ENCODE measurements around the gene PREPL.

GRCh38 chr2:44297431-44297830 lies 63.9 kb downstream of the PREPL start:
- no peak for TF ChIP-seq ZBTB8A (IDR thresholded peaks at IDR 0.05; ENCODE audit: partially characterized antibody)
- TF ChIP-seq ATF3 (IDR thresholded peaks at IDR 0.05), result no peak
- no peak for TF ChIP-seq ATF3 (CRISPR knock-in tag; conservative IDR thresholded peaks at IDR 0.05)
- TF ChIP-seq ESRRA (IDR thresholded peaks at IDR 0.05; ENCODE audit: borderline replicate concordance, low read depth), result no peak
- TF ChIP-seq CTCF (IDR thresholded peaks at IDR 0.05 in 2 of 3, conservative IDR thresholded peaks at IDR 0.05 in 1 of 3; ENCODE audit: insufficient read depth in 2 of 3, low read depth in 1 of 3, low read length in 3 of 3), result no peak
- no peak for TF ChIP-seq ARID1B (IDR thresholded peaks at IDR 0.05)
- no peak for TF ChIP-seq ZNF639 (CRISPR knock-in tag; conservative IDR thresholded peaks at IDR 0.05 in 1 of 2, IDR thresholded peaks at IDR 0.05 in 1 of 2)
- no peak for TF ChIP-seq EP300 (IDR thresholded peaks at IDR 0.05; ENCODE audit: low read length)
- TF ChIP-seq FOXK2 (conservative IDR thresholded peaks at IDR 0.05 in 1 of 2, IDR thresholded peaks at IDR 0.05 in 1 of 2; ENCODE audit: low read depth in 2 of 2), result no peak
- no peak for TF ChIP-seq RCOR1 (IDR thresholded peaks at IDR 0.05; ENCODE audit: borderline replicate concordance in 1 of 2, low read depth in 2 of 2, low read length in 2 of 2)
- TF ChIP-seq CBX8 (IDR thresholded peaks at IDR 0.05; ENCODE audit: borderline replicate concordance, extremely low read depth, low read depth, low read length, poor library complexity, severe bottlenecking), result no peak
- TF ChIP-seq RNF2 (IDR thresholded peaks at IDR 0.05), result no peak

All from K562 (cell line).